ENCODE results near the gene TBCD.

Gene TBCD

GRCh38 chr17:82927661-82928601 is 176.1 kb downstream of the TBCD start:
- no peak for DNase-seq

GRCh38 chr17:82929011-82929622 is 177.3 kb downstream of the TBCD start:
- DNase-seq: no peak

GRCh38 chr17:82929676-82930042 is 177.8 kb downstream of the TBCD start:
- DNase-seq: no peak

DNA sequence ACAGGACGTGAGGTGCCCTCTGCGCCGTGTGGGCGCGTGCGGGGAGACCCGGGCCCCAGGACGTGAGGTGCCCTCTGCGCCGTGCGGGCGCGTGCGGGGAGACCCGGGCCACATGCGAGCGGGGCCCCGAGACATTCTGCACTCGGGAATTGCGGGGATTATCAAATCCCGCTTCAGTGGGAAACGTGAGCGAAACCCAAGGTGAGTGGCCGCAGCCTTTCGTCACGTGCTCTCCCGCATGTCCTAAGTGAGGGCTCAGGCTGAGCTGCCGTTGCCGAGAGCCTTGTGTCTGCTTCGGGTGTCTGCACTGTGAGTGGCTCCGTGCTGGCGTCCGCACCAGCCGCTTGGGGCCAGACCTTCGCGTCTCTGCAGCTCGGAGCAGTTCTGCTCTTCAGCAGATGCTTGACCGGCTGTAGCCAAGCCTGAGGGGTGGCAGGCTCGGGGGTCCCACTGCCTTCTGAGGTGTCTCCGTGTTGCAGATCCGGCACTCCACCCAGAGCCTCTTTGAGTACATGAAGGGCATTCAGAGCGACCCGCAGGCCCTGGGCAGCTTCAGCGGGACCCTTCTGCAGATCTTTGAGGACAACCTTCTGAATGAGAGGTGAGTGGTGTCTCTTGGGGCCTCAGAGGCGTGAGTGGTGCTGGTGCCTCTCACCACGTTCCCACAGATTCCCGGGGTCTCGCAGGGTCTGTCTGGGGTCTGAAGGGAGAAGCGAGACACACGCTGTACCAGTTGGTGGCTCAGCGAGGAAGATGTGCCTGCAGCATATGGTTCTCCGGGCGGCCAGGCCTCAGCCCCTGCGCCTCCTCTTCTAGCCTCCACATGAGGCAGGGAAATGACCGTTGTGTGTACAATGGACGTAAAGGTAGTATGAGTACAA is 178.4 kb downstream of the TBCD start:
- DNase-seq: no peak

DNA sequence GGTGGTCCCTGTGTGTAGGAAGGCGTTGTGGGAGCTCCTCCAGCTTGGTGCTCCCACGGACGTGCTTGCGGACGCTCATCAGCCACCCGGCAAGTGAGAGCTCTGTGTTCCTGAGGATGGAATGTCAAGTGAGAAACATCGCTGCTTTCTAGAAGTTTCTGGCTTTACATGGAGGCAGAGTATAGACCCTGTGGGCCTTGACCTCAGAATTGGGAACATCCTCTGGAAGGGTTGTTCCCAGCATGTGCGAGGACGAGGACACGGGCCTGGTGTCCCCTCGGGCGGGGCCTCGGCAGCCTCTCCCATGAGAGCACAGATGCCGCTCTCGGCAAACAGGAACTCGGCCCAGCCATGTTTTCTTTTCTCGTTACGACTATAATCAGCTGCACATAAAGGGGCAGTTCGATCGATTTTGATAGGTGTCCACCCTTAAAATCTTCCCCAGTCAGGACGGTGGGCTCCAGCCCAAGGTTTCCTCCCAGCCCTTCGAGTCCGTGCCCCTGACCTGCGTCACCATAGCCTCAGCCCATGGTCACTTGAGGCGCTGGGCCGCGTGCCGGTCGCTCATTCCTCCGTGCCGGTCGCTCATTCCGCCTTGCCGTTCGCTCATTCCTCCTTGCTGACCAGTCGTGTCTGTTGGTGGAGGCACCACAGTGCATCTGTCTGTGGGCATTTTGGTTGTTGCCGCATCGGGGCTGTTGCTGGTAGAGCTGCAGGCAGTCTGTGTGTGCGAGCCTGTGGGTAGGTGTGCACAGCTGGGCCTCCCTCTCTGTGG is 179.2 kb downstream of the TBCD start:
- DNase-seq: no peak

DNA sequence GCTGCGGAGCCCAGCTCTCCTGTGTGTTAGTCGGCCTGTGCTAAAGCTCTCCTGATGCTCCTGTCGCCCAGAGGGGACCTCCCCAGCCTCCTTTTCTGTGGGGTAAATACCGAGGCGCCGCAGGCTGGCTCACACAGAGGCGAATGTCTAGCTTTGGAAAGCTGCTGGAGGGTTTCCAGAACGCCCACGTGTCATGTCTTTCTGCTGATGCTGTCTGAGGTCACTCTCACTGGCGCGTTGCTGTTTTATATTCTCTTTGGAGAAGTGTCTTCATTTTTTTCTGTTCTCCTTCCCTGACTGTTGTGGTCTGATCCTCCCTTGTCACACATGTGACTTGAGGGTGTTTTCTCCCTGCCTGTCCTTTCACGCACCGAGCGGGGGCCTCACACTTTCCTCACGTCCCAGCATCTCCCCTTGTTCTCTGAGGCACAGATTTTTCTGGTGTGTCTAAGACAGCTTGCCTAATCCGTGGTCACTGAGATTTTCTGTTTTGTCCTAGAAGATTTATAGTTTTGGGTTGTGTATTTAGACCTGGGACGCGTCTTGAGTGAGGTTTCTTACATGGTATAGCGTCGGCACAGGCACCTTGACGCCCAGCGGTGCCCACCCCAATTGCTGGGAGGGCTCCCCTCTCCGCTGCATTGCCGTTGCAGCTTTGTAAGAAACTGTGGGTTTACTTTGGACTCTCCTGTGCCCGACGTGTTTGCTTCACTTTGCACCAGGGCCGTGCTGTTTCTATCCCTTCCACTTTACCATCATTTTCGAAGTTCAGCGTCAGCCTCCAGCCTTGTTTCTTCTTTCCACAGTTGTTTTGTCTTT is 180.0 kb downstream of the TBCD start:
- no peak for DNase-seq

GRCh38 chr17:82932518-82933310 is 180.8 kb downstream of the TBCD start:
- DNase-seq: no peak

DNA sequence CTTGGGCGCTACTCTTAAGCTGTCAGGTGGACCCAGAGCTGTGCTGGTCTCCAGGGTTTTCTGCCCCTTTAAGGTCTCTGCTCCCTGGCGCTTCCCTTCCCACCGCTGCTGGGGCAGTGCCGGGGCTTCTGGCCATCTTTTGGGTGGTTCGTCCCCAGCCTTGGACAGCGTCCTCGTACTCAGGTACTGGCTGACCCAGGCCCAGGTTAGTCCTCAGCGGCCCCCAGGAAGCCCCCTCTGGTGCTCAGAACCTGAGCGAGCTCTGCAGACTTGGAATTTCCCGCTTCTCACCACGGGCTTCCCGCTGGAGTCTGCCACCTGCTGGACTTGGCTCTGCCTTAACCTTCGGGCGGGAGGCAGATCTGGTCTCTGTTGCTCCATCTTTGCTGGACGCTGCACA is 182.0 kb downstream of the TBCD start:
- DNase-seq: no peak

- no peak for DNase-seq
Observed at GRCh38 chr17:82935966-82936767, 184.3 kb downstream of the TBCD start.

DNA sequence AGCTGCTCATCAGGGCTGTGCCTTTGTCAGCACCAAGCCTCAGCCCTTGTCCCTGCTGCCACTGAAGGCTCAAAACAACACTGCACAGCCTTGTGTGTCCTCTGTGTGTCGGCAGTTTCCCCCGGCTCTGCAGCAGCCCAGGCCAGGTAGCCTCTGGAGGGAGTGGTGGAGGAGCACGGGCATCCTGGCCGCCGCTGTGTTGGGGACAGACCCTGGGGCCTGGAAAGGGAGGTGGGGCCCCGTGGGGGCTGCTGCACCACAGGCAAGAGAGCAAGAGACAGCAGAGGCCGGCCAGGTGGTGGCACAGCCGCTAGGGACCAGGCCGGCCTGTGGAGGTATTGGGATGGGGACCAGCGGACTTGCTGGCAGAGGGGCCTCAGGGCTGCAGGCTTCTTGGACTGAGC is 184.9 kb downstream of the TBCD start:
- DNase-seq: no peak

- no peak for DNase-seq
Observed at GRCh38 chr17:82937411-82938371, 185.8 kb downstream of the TBCD start.

GRCh38 chr17:82938486-82938872 is 186.6 kb downstream of the TBCD start:
- DNase-seq: no peak

DNA sequence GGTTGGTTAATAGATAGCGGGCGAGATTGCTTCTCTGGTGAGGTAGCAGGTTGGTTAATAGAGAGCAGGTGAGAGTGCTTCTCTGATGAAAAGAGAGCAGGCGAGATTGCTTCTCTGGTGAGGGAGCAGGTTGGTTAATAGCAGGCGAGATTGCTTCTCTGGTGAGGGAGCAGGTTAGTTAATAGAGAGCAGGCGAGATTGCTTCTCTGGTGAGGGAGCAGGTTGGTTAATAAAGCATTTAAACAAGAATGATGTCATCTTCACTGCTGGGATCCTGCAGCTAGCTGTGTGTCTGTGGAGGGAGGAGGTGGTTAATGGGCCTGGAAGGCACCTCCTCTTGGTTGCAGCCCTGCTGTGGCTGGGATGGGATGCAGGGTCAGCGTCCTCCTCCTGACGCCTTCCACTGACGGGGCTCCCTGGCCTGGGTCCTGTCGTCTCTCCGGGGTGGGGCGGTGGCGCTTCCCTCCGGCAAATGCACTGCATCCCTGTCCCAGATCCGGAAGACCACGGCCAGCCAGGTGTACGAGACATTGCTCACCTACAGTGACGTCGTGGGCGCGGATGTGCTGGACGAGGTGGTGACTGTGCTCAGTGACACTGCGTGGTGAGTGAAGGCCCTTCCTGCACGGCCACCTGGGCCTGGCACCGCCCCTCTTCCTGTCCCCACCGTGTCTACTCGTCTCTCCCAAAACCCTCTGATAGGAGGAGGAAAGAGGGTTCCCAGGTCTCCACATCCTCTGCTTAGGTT is 187.2 kb downstream of the TBCD start:
- no peak for DNase-seq

DNA sequence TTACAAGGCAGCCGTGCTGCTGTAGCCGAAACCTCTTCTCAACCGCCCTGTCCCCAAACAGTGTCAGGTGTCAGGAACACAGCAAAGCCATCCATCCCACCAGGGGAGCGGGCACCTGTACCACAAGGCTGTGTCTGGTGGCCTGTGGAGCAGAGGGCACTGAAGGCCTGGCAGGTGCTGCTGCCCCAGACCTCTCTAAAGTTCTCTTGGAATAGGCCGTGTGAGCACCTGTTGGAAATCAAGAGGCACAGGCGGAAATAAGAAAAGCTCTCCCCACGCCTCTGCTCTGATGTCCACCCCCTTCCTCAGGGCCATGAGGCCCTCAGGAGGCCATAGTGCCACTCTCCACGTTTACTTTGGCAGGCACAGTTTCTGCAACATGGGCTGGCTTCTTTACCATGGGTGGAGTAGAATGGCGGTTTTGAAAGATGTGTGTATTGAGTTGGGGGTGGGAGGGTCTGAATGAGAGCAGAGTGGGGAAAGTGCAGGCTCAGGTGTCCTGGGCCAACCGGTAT is 187.8 kb downstream of the TBCD start:
- no peak for DNase-seq

- DNase-seq: no peak
Observed at GRCh38 chr17:82940226-82941020, 188.6 kb downstream of the TBCD start.

GRCh38 chr17:82941021-82942001 is 189.4 kb downstream of the TBCD start:
- DNase-seq: no peak

All from NCI-H510A treated with DMSO at 0.1 percent for 48 hours (cell line).